ENCODE data around the gene JPH4. TPM values are rescaled to one million over a fixed set of nuclear protein-coding genes. Genes with fewer than 3 reads are reported as not detected.
A peak's percentile ranks its signal among the peaks of the same experiment; 100 is the strongest.

The JPH4 gene
- total and polyA plus RNA-seq, 2 of the 8 experiments (the other 6 are each of a cell fraction or from before 2014, with no cell fraction given), result 23.9 to 46.7 TPM

- Histone ChIP-seq H4K8ac (ENCODE audit: extremely low read depth, insufficient read depth, low read length) (peak overlapping the region; percentile 75), H3K27ac (ENCODE audit: low read depth, low read length) (peak overlapping the region; percentile 61), H2AK5ac (ENCODE audit: low read depth, low read length) (0 out of 2 replicates have a peak overlapping the region, but pooled peaks have one; percentile 96), H3K23me2 (ENCODE audit: low read depth, low read length) (peaks cover 17% of the 10 kb centered on the region), H3K56ac (replicated peaks; ENCODE audit: insufficient read length, low read depth, low read length) (peak overlapping the region; percentile 93), H3K4me2 (ENCODE audit: insufficient read depth in 1 of 2, low read depth in 2 of 2, low read length in 2 of 2) (peak overlapping the region; percentile 99 to 100), H3K4ac (replicated peaks; ENCODE audit: insufficient read length, low read depth, low read length) (peak overlapping the region; percentile 76), H3K23ac (ENCODE audit: insufficient read length) (no peak overlapping the region), H2BK15ac (ENCODE audit: low read length) (no peak overlapping the region), H2BK20ac (ENCODE audit: low read length) (no peak overlapping the region), H3K79me1 (ENCODE audit: low read depth, low read length) (peaks cover 19% of the 10 kb centered on the region; the same call in 1 of the 2 replicates), H3K18ac (ENCODE audit: extremely low read depth, low read length) (peak overlapping the region; percentile 90), H4K91ac (replicated peaks; ENCODE audit: insufficient read length, low read length) (peak overlapping the region; percentile 82), H3K4me1 (replicated peaks in 1 of 4; ENCODE audit: control insufficient read depth in 3 of 4, insufficient read depth in 4 of 4, low read length in 3 of 4) (peaks cover 26 to 49% (median 35%) of the 10 kb centered on the region in 4 experiments), H4K20me1 (replicated peaks in 1 of 2; ENCODE audit: control insufficient read depth in 1 of 2, insufficient read depth in 2 of 2, low read length in 2 of 2) (peaks cover 0 to 2% of the 10 kb centered on the region in 2 experiments), H3K27me3 (replicated peaks in 1 of 4; ENCODE audit: control insufficient read depth in 3 of 4, extremely low read depth in 1 of 4, insufficient read depth in 3 of 4, low read length in 3 of 4) (no peaks in the 10 kb centered on the region), H3K14ac (ENCODE audit: insufficient read length) (peak overlapping the region; percentile 2), H3K9me3 (ENCODE audit: insufficient read depth in 2 of 2, low read depth in 1 of 2, low read length in 1 of 2) (no peaks in the 10 kb centered on the region), H4K5ac (ENCODE audit: insufficient read length, low read depth, low read length) (peak overlapping the region; percentile 61), H2BK5ac (ENCODE audit: low read depth, low read length) (peak overlapping the region; percentile 95), H3K4me3 (ENCODE audit: extremely low read depth in 1 of 4, insufficient read depth in 2 of 4, low read depth in 3 of 4, low read length in 4 of 4) (peak overlapping the region; percentile 87 to 99 (median 92)), H3K79me2 (ENCODE audit: control insufficient read depth in 1 of 2, insufficient read depth in 2 of 2, low read length in 2 of 2) (peaks cover 10 to 49% of the 10 kb centered on the region in 2 experiments; a peak in 3 of 4 replicates), H3K9ac (replicated peaks in 1 of 4; ENCODE audit: extremely low read depth in 1 of 4, low read depth in 3 of 4, low read length in 3 of 4) (peak overlapping the region; percentile 56 to 82 (median 72)), H2BK12ac (ENCODE audit: low read depth, low read length) (peak overlapping the region; percentile 90), H2AFZ (ENCODE audit: low read length) (no peak overlapping the region), H2BK120ac (replicated peaks; ENCODE audit: low read depth, low read length) (no peak overlapping the region), H3K36me3 (ENCODE audit: control insufficient read depth in 2 of 4, insufficient read depth in 4 of 4, low read length in 3 of 4) (peaks cover 0 to 2% (median 1%) of the 10 kb centered on the region in 4 experiments; a peak in 2 of 8 replicates)
- 7% methylated on average over 14 of the region's 37 CpGs; no CpG with 5 or more reads in 1 of the 2 experiments for WGBS, 2 experiments (ENCODE audit: extremely low coverage in 1 of 2, insufficient coverage in 1 of 2, insufficient read length in 1 of 2, insufficient replicate concordance in 2 of 2, low coverage in 1 of 2, low lambda C conversion rate in 2 of 2, missing lambda C conversion rate in 1 of 2)
- DNase-seq (ENCODE audit: low read depth in 1 of 2, low spot score in 2 of 2) (peak in 1 of 2 experiments; percentile 80), FAIRE-seq (no peak)
- CTCF ChIA-PET (ENCODE audit: partially characterized antibody), result interaction anchor here (34.2 to 70.5 kb wide), 2 partner anchors 23 to 74 kb away, joined by 1314 to 2092 read pairs; partner anchors contain the start of gene NGDN
- POLR2A ChIA-PET (ENCODE audit: partially characterized antibody), result interaction anchor here (0.6 to 52.7 kb wide), 7 partner anchors 3 to 544 kb away, joined by 3 to 1523 read pairs (median 4); partner anchors contain the start of genes AP1G2, NGDN, THTPA and ZFHX2
- no peak for TF ChIP-seq CBX5 (IDR thresholded peaks at IDR 0.05; ENCODE audit: low read depth, low read length)
- TF ChIP-seq RAD21 (IDR thresholded peaks at IDR 0.05 in 1 of 2, conservative IDR thresholded peaks at IDR 0.05 in 1 of 2; ENCODE audit: low read depth in 2 of 2, low read length in 2 of 2), result peak; percentile 5 to 10; a peak in 2 of 4 replicates
- TF ChIP-seq USF2 (IDR thresholded peaks at IDR 0.05; ENCODE audit: low read length), result no peak
- no peak for TF ChIP-seq HDAC6 (IDR thresholded peaks at IDR 0.05; ENCODE audit: low read depth, low read length)
- TF ChIP-seq MAX (IDR thresholded peaks at IDR 0.05), result peak; percentile 30; the same call in 1 of the 2 replicates
- no peak for TF ChIP-seq MAFK (IDR thresholded peaks at IDR 0.05; ENCODE audit: low read depth, low read length)
- TF ChIP-seq TAF7 (optimal IDR thresholded peaks at IDR 0.05; ENCODE audit: borderline replicate concordance, low read depth, low read length), result no peak
- TF ChIP-seq TBP (IDR thresholded peaks at IDR 0.05; ENCODE audit: low read depth, low read length), result no peak
- peak; percentile 92 for TF ChIP-seq ASH2L (IDR thresholded peaks at IDR 0.05; ENCODE audit: low read length)
- no peak for TF ChIP-seq CEBPB (IDR thresholded peaks at IDR 0.05; ENCODE audit: low read depth, low read length)
These were observed 27.8 kb downstream of the JPH4 start for GRCh38 chr14:23550812-23551265.

Data from H1 (cell line).